IPS-20b (cell line): ENCODE measurements around the gene POLR2I.

Source experiments
- H3K27ac ChIP-seq: one replicate; pipeline ENCODE4 v1.5.1; 2013; ENCODE audit warnings: low read length
- H3K27me3 ChIP-seq: 2 replicates; pipeline ENCODE4 v1.6.1; 2013; ENCODE audit warnings: mild to moderate bottlenecking, low read length, inconsistent platforms; ENCODE audit not compliant: insufficient read depth
- H3K36me3 ChIP-seq: 2 replicates; pipeline ENCODE4 v1.6.1; 2013; ENCODE audit warnings: low read depth, mild to moderate bottlenecking, inconsistent platforms, low read length, moderate library complexity; ENCODE audit not compliant: insufficient read depth
- H3K4me1 ChIP-seq: 2 replicates; pipeline ENCODE4 v1.6.1; 2013; ENCODE audit warnings: mild to moderate bottlenecking, control low read depth, inconsistent platforms, low read length, moderate library complexity; ENCODE audit not compliant: insufficient read depth
- H3K4me3 ChIP-seq: 2 replicates; pipeline ENCODE4 v1.5.1; 2013; ENCODE audit warnings: mild to moderate bottlenecking, low read length, inconsistent platforms
- H3K9ac ChIP-seq: 2 replicates; pipeline ENCODE4 v1.6.1; 2013; ENCODE audit warnings: low read depth, mild to moderate bottlenecking, inconsistent platforms, low read length, moderate library complexity
- H3K9me3 ChIP-seq: 2 replicates; pipeline ENCODE4 v1.6.1; 2013; ENCODE audit warnings: mild to moderate bottlenecking, low read depth, low read length, inconsistent platforms; ENCODE audit not compliant: insufficient read depth

POLR2I gene

GRCh38 chr19:36114721-36115452 is at the start of gene POLR2I:
TSS of gene POLR2I (minus strand) at chr19:36114875. CDS start at chr19:36114856, 19 bp downstream.
- peak within 1 kb of the TSS; percentile 94 for H3K4me3 ChIP-seq
- no peaks in the 10 kb centered on the region for H3K9me3 ChIP-seq
- H3K27ac ChIP-seq, result peak within 1 kb of the TSS; percentile 28
- H3K36me3 ChIP-seq, result peaks cover 44% of the 10 kb centered on the region
- H3K9ac ChIP-seq, result peak within 1 kb of the TSS; percentile 87
- peaks cover 13% of the 10 kb centered on the region; the same call in 1 of the 2 replicates for H3K4me1 ChIP-seq
- H3K27me3 ChIP-seq, result no peaks in the 10 kb centered on the region

- no peak overlapping the region for H3K27ac ChIP-seq
- H3K4me3 ChIP-seq, result no peak overlapping the region
- H3K9ac ChIP-seq, result no peak overlapping the region
- H3K27me3 ChIP-seq, result no peaks in the 10 kb centered on the region
- H3K9me3 ChIP-seq, result no peaks in the 10 kb centered on the region
- peaks cover 4% of the 10 kb centered on the region; the same call in 1 of the 2 replicates for H3K4me1 ChIP-seq
- peaks cover 7% of the 10 kb centered on the region; the same call in 1 of the 2 replicates for H3K36me3 ChIP-seq
These were observed 49.1 kb upstream of the POLR2I start for GRCh38 chr19:36163813-36164212.

- Histone ChIP-seq H3K9ac (0 out of 2 replicates have a peak overlapping the region, but pooled peaks have one; percentile 8), H3K36me3 (peaks cover 7% of the 10 kb centered on the region; the same call in 1 of the 2 replicates), H3K27me3 (no peaks in the 10 kb centered on the region), H3K4me3 (no peak overlapping the region), H3K9me3 (no peaks in the 10 kb centered on the region), H3K4me1 (peaks cover 4% of the 10 kb centered on the region; the same call in 1 of the 2 replicates), H3K27ac (no peak overlapping the region)
These were observed 46.3 kb upstream of the POLR2I start for GRCh38 chr19:36160821-36161596.

- Histone ChIP-seq H3K36me3 (peaks cover 37% of the 10 kb centered on the region), H3K27ac (no peak overlapping the region), H3K9ac (no peak overlapping the region), H3K27me3 (no peaks in the 10 kb centered on the region), H3K4me1 (no peaks in the 10 kb centered on the region), H3K4me3 (no peak overlapping the region), H3K9me3 (no peaks in the 10 kb centered on the region)
These were observed 38.5 kb upstream of the POLR2I start for GRCh38 chr19:36153126-36153525.

- Histone ChIP-seq H3K4me3 (no peak within 1 kb of the TSS), H3K9me3 (no peaks in the 10 kb centered on the region), H3K9ac (no peak within 1 kb of the TSS), H3K4me1 (no peaks in the 10 kb centered on the region), H3K27me3 (no peaks in the 10 kb centered on the region), H3K36me3 (peaks cover 43% of the 10 kb centered on the region), H3K27ac (no peak within 1 kb of the TSS)
These were observed 37.8 kb upstream of the POLR2I start, which contains the start of gene COX7A1 for GRCh38 chr19:36152352-36153091. TSS of gene COX7A1 (minus strand) at chr19:36152447. CDS start at chr19:36152407, 40 bp downstream.

- Histone ChIP-seq H3K9ac (no peak overlapping the region), H3K9me3 (no peaks in the 10 kb centered on the region), H3K36me3 (peaks cover 47% of the 10 kb centered on the region), H3K4me1 (no peaks in the 10 kb centered on the region), H3K27me3 (no peaks in the 10 kb centered on the region), H3K27ac (no peak overlapping the region), H3K4me3 (no peak overlapping the region)
These were observed 37.3 kb upstream of the POLR2I start for GRCh38 chr19:36152019-36152351.

- Histone ChIP-seq H3K4me3 (no peak overlapping the region), H3K9me3 (no peaks in the 10 kb centered on the region), H3K27ac (no peak overlapping the region), H3K36me3 (peaks cover 54% of the 10 kb centered on the region), H3K4me1 (no peaks in the 10 kb centered on the region), H3K27me3 (no peaks in the 10 kb centered on the region), H3K9ac (no peak overlapping the region)
These were observed 36.7 kb upstream of the POLR2I start for GRCh38 chr19:36151144-36152018.

- no peaks in the 10 kb centered on the region for H3K4me1 ChIP-seq
These were observed 35.9 kb upstream of the POLR2I start for GRCh38 chr19:36150586-36150985.

GRCh38 chr19:36149673-36150406 is 35.2 kb upstream of the POLR2I start:
- no peak overlapping the region for H3K9ac ChIP-seq
- no peak overlapping the region for H3K27ac ChIP-seq
- H3K27me3 ChIP-seq, result no peaks in the 10 kb centered on the region
- peaks cover 69% of the 10 kb centered on the region for H3K36me3 ChIP-seq
- no peaks in the 10 kb centered on the region for H3K4me1 ChIP-seq
- H3K4me3 ChIP-seq, result no peak overlapping the region
- no peaks in the 10 kb centered on the region for H3K9me3 ChIP-seq

More at GRCh38 chr19:36150586-36150985, 35.9 kb upstream of the POLR2I start:
- Histone ChIP-seq H3K9ac (no peak overlapping the region), H3K4me3 (no peak overlapping the region), H3K9me3 (no peaks in the 10 kb centered on the region), H3K27ac (no peak overlapping the region), H3K27me3 (no peaks in the 10 kb centered on the region), H3K36me3 (peaks cover 61% of the 10 kb centered on the region)

GRCh38 chr19:36144624-36145023 is 29.9 kb upstream of the POLR2I start:
- peaks cover 3% of the 10 kb centered on the region; the same call in 1 of the 2 replicates for H3K4me1 ChIP-seq
- no peak overlapping the region for H3K9ac ChIP-seq
- H3K36me3 ChIP-seq, result peaks cover 64% of the 10 kb centered on the region
- H3K9me3 ChIP-seq, result no peaks in the 10 kb centered on the region
- no peaks in the 10 kb centered on the region for H3K27me3 ChIP-seq
- H3K4me3 ChIP-seq, result no peak overlapping the region
- H3K27ac ChIP-seq, result no peak overlapping the region
